ENCODE measurements around the gene ABCB4.

DNA sequence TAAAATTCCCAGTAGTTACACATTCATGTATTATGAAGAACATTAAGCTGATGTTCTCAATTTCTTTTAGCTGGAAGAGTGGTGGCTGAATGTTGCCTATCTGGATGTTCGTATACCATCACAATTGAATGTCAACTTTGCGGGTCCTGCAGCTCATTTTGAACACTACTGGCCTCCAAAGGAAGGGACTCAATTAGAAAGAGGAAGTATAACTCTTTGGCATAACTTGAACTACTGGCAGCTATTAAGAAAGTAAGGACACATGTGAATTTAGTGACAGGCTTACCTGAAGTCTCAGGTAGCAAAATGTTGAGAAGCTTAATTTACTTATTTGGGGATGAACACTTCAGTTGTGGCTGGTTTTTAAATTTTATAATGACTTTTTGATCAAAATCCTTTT, 114.2 kb downstream of the ABCB4 start:
- TF ChIP-seq, protein P1, sequence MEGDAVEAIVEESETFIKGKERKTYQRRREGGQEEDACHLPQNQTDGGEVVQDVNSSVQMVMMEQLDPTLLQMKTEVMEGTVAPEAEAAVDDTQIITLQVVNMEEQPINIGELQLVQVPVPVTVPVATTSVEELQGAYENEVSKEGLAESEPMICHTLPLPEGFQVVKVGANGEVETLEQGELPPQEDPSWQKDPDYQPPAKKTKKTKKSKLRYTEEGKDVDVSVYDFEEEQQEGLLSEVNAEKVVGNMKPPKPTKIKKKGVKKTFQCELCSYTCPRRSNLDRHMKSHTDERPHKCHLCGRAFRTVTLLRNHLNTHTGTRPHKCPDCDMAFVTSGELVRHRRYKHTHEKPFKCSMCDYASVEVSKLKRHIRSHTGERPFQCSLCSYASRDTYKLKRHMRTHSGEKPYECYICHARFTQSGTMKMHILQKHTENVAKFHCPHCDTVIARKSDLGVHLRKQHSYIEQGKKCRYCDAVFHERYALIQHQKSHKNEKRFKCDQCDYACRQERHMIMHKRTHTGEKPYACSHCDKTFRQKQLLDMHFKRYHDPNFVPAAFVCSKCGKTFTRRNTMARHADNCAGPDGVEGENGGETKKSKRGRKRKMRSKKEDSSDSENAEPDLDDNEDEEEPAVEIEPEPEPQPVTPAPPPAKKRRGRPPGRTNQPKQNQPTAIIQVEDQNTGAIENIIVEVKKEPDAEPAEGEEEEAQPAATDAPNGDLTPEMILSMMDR (IDR thresholded peaks at IDR 0.05), result no peak
- TF ChIP-seq POLR2A (IDR thresholded peaks at IDR 0.05) (no peak), EP300 (IDR thresholded peaks at IDR 0.05) (no peak)
